Measurements from ENCODE around the gene DDX21.

DDX21 gene

DNA sequence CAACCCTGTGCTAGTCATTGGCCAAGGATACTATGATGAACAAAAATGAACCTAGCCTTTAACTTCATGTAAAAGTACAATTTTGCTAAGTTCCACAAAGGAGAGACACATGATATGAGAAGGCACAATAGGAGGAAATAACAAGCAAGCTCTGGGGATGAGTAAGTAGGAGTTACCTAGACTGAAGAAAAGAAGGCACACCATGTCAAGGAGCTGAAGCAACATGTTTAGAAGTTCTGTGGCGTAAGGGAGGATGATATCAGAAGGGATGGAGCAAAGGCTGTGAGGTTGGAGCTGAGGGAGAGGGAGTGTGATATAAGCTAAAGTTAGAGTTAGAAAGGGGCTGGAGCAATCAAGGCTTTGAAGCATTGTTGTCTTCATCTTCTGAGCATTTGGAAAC, 58.2 kb downstream of the DDX21 start:
- no peak for ATAC-seq
- no peak for TF ChIP-seq POU6F1 (CRISPR knock-in tag; IDR thresholded peaks at IDR 0.05; ENCODE audit: borderline replicate concordance, low read depth)

DNA sequence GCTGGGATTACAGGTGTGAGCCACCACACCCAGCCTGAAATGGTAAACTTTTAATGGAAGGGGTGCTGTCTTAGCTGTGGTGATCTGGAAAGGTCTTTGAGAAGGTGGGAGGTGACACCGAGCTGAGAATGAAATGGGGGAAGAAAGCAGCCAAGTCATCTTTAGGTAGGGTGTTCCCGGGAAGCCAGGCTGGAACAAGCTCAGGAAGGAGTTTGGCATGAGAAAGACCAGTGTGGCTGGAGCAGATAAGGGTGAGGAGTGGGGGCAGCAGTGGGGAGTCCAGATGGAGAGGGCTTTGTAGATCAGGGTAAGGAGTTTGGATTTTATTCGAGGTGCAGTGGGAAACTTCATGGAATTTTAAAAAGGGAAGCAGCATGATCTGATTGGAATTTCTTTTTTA, 62.6 kb downstream of the DDX21 start:
- no peak for TF ChIP-seq BACH2 (CRISPR knock-in tag; IDR thresholded peaks at IDR 0.05; ENCODE audit: borderline replicate concordance)
- ATAC-seq, result no peak

DNA sequence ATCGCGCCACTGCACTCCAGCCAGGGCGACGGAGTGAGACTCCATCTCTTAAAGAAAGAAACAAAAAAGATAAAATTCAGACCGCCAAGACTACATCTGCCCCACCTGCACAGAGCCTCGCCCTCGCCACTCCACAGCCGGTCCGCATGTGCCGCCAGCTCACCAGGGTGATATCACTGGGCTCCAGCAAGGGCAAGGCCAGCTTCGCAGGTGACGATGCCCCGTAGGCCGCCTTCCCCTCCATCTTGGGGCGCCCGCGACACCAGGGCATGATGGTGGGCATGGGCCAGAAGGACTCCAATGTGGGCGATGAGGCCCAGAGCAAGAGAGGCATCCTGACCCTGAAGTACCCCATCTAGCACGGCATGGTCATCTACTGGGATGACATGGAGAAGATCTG, 66.6 kb downstream of the DDX21 start:
- no peak for ATAC-seq

DNA sequence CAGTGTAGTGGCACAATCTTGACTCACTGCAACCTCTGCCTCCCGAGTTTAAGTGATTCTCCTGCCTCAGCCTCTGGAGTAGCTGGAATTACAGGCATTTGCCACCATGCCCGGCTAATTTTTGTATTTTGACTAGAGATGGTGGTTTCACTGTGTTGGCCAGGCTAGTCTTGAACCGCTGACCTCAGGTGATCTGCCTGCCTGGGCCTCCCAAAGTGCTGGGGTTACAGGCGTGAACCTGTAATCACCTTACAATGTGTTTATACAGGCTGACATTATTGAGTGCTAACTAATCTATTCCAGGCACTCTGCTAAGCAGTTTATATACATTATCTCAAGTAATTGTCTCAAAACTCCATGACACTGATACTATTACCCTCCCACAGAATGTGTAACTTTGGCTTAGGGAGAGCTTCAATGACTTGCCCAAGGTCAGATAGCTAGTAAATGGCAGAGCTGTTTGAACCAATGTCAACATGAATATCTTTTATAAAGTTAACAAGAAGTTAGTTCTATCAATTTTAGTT, 69.5 kb downstream of the DDX21 start:
- no peak for ATAC-seq

More for the DNA sequence above, 66.6 kb downstream of the DDX21 start:
- TF ChIP-seq SNAI2 (CRISPR knock-in tag; IDR thresholded peaks at IDR 0.05) (no peak), ISL1 (CRISPR knock-in tag; IDR thresholded peaks at IDR 0.05) (no peak)

DNA sequence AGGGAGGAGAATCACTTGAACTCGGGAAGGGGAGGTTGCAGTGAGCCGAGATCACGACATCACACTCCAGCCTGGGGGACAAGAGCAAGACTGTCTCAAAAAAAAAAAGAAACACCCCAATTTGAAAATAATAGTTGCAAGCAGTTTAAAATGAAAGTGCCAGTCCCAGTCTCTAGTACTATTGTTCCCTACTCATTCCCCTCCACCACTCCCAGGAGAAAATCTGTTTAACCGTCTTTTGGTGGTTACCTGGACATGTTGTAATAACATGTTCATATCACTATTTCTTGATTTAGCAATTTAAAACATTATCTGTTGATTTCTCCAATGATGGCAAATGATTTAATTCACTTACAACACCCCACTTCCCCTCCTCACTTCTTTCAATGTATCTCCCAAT, 77.3 kb downstream of the DDX21 start:
- TF ChIP-seq ESRRG (CRISPR knock-in tag; IDR thresholded peaks at IDR 0.05) (no peak), RARB (CRISPR knock-in tag; IDR thresholded peaks at IDR 0.05) (no peak)
- ATAC-seq, result no peak

More for the DNA sequence above, 69.5 kb downstream of the DDX21 start:
- TF ChIP-seq ZNF8 (CRISPR knock-in tag; IDR thresholded peaks at IDR 0.05) (no peak), ZFP30 (CRISPR knock-in tag; IDR thresholded peaks at IDR 0.05) (no peak), RARB (CRISPR knock-in tag; IDR thresholded peaks at IDR 0.05) (no peak), ZNF565 (CRISPR knock-in tag; conservative IDR thresholded peaks at IDR 0.05; ENCODE audit: low read depth) (no peak), OSR1 (CRISPR knock-in tag; IDR thresholded peaks at IDR 0.05) (no peak), TSHZ2 (CRISPR knock-in tag; IDR thresholded peaks at IDR 0.05) (no peak), TOX (CRISPR knock-in tag; IDR thresholded peaks at IDR 0.05; ENCODE audit: borderline replicate concordance) (no peak), ARNTL (CRISPR knock-in tag; IDR thresholded peaks at IDR 0.05; ENCODE audit: borderline replicate concordance, low read depth) (no peak), CSRNP3 (CRISPR knock-in tag; IDR thresholded peaks at IDR 0.05) (no peak), TCF4 (CRISPR knock-in tag; IDR thresholded peaks at IDR 0.05; ENCODE audit: borderline replicate concordance) (no peak), CSDC2 (CRISPR knock-in tag; IDR thresholded peaks at IDR 0.05) (no peak), ZFP3 (CRISPR knock-in tag; IDR thresholded peaks at IDR 0.05) (no peak), ISL1 (CRISPR knock-in tag; IDR thresholded peaks at IDR 0.05) (no peak), ESRRG (CRISPR knock-in tag; IDR thresholded peaks at IDR 0.05) (no peak), GLIS3 (CRISPR knock-in tag; IDR thresholded peaks at IDR 0.05) (no peak), PPARA (CRISPR knock-in tag; IDR thresholded peaks at IDR 0.05; ENCODE audit: borderline replicate concordance) (no peak)
- TF ChIP-seq, protein P1, sequence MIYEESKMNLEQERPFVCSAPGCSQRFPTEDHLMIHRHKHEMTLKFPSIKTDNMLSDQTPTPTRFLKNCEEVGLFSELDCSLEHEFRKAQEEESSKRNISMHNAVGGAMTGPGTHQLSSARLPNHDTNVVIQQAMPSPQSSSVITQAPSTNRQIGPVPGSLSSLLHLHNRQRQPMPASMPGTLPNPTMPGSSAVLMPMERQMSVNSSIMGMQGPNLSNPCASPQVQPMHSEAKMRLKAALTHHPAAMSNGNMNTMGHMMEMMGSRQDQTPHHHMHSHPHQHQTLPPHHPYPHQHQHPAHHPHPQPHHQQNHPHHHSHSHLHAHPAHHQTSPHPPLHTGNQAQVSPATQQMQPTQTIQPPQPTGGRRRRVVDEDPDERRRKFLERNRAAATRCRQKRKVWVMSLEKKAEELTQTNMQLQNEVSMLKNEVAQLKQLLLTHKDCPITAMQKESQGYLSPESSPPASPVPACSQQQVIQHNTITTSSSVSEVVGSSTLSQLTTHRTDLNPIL (CRISPR knock-in tag; IDR thresholded peaks at IDR 0.05; ENCODE audit: low read depth), result no peak

Data from SK-N-SH treated with all-trans-retinoic acid at 6 μM for 48 hours (cell line).